Left renal pelvis (tissue), 4 donors: ENCODE results near the gene TAS2R60. TPM values are rescaled to one million over a fixed set of nuclear protein-coding genes. Genes with fewer than 3 reads are reported as not detected.

Experiments
- polyA plus RNA-seq, 4 donors: library from polyadenylated mRNA; unstranded; fragments of 120-200 nt; gene quantifications; one replicate each; pipeline ENCODE4 v1.2.1, GENCODE V29; 2013; ENCODE audit not compliant: insufficient read length in 4 of 4

The TAS2R60 gene
- polyA plus RNA-seq, 4 donors: not detected

Other genes starting within 250 kb of the TAS2R60 start
- gene TAS2R40, start 221.4 kb upstream of the TAS2R60 start, polyA plus RNA-seq: not detected
- gene GSTK1, start 180.0 kb upstream of the TAS2R60 start, polyA plus RNA-seq: 100 to 1,000 TPM in 3 of 4 donors, 10 to 100 TPM in 1; 86.8 to 227 (median 188) TPM
- gene TMEM139, start 158.5 kb upstream of the TAS2R60 start, polyA plus RNA-seq: 10 to 100 TPM in 3 of 4 donors, 1 to 10 TPM in 1; 2.7 to 72.7 (median 52.7) TPM
- gene CASP2, start 155.1 kb upstream of the TAS2R60 start, polyA plus RNA-seq: 10 to 100 TPM; 38.5 to 60.1 (median 56.2) TPM
- under 1 TPM; 0.10 to 0.24 (median 0.12) TPM for gene CLCN1, start 127.3 kb upstream of the TAS2R60 start, polyA plus RNA-seq
- 1 to 10 TPM; 2.3 to 4.9 (median 2.7) TPM for gene FAM131B, start 80.7 kb upstream of the TAS2R60 start, polyA plus RNA-seq
- 100 to 1,000 TPM in 2 of 4 donors, 10 to 100 TPM in 2; 80.4 to 137 (median 93.0) TPM for gene ZYX, start 62.1 kb upstream of the TAS2R60 start, polyA plus RNA-seq
- gene EPHA1, start 34.6 kb upstream of the TAS2R60 start, polyA plus RNA-seq: 10 to 100 TPM in 3 of 4 donors, 1 to 10 TPM in 1; 4.1 to 23.5 (median 18.4) TPM
- gene TAS2R41, start 34.4 kb downstream of the TAS2R60 start, polyA plus RNA-seq: not detected
- 1 to 10 TPM in 1 of 4 donors, under 1 TPM in 3; 0.07 to 2.3 (median 0.33) TPM for gene CTAGE15, start 128.3 kb downstream of the TAS2R60 start, polyA plus RNA-seq
- gene TCAF2, start 177.5 kb downstream of the TAS2R60 start, polyA plus RNA-seq: 1 to 10 TPM; 1.0 to 3.6 (median 3.2) TPM